Right kidney (tissue), 9 donors: ENCODE results near the gene DPP9.
"Not testable (repeated sequence)": the region's sequence is repeated elsewhere in the genome, so short reads cannot be mapped to it uniquely, and the experiment has no call there.

Experiments
- DNase-seq: peaks from one replicate; pipeline ENCODE4 v3.0.0-alpha.2; 2016
- long read RNA-seq, 8 donors: transcript quantifications; one replicate each; lab custom pipeline, GENCODE V29; 2026

DPP9 gene
- long read RNA-seq, donor 1, full-length matches to known transcripts: 3 of 3 reads
- long read RNA-seq, donor 1, partial matches to known transcripts: 0 of 3 reads
- long read RNA-seq, donor 1, other reads (novel, unspliced or antisense): 0 of 3 reads
- long read RNA-seq, donor 2, partial matches to known transcripts: 8 of 9 reads
- long read RNA-seq, donor 2, other reads (novel, unspliced or antisense): 0 of 9 reads
- long read RNA-seq, donor 3: 0 reads
- long read RNA-seq, donor 4, partial matches to known transcripts: 0 of 1 reads
- long read RNA-seq, donor 4, other reads (novel, unspliced or antisense): 0 of 1 reads
- long read RNA-seq, donor 5: 0 reads
- long read RNA-seq, donor 6, full-length matches to known transcripts: 2 of 2 reads
- long read RNA-seq, donor 6, partial matches to known transcripts: 0 of 2 reads
- long read RNA-seq, donor 6, other reads (novel, unspliced or antisense): 0 of 2 reads
- long read RNA-seq, donor 7: 0 reads
- long read RNA-seq, donor 8: 0 reads

- peak; percentile 89 for DNase-seq
Measured at GRCh38 chr19:4723595-4724514, at the start of gene DPP9. TSS of gene DPP9 (minus strand) at chr19:4723842. CDS start at chr19:4719906, 3,936 bp downstream.

GRCh38 chr19:4773047-4773640 lies 49.5 kb upstream of the DPP9 start:
- DNase-seq: no peak

- DNase-seq: no peak
Measured at GRCh38 chr19:4772566-4772965, 48.9 kb upstream of the DPP9 start.

DNA sequence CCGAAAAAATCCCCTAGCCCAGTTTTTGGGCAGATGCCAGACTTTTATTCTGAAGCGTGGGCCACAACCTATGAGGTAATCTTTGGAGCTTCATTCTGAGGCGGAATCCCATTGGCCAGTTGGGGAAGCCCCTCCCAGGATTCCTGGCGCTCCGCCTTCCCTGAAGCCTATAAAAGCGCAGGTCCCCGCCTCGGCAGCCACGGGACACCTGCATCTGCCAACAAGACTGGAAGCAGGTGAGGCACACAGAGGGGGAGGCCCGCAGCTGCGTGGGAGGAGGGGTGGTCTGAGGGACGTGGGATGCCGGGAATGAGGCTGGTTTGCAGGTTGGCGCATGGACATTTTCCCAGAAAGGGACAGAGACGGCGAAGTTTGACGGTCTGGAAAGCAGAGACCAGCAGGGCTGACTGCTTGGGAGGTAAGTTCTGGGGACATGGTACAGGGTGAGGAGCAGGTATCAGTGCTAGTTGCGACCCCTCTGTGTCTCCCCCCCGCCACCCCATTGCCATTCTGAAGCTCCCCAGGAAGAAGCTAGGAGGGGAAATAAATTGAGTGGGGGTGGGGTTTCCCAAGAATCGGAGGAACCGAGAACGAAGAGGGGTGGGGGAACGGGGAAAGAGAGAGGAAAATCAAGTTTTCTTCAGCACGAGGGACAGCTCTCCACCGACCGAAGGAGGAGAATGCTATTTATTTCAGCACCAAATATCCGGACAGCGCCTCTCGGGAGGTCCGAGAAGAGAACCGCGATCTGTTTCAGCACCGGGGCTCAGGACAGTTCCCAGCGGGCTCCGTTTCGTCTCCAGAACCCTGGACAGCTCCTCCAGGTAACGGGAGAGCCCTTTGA lies 45.5 kb upstream of the DPP9 start:
- peak; percentile 85 for DNase-seq

DNA sequence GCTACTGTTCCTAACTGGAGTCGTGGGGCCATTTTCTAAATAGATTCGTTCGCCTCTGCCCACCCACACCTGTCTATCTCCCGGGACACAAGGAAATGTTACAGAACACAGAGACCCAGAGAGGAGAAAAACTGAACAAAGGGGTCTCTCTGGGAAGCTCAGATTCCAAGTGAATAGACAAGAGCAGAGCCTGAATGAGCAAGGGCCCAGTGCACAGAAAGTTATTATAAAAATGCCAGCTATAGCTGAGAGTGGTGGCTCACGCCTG lies 40.7 kb upstream of the DPP9 start:
- no peak for DNase-seq

GRCh38 chr19:4763021-4763420 lies 39.4 kb upstream of the DPP9 start:
- no peak for DNase-seq

- DNase-seq: no peak
Measured at GRCh38 chr19:4760285-4760650, 36.6 kb upstream of the DPP9 start.

GRCh38 chr19:4759388-4760284 lies 36.0 kb upstream of the DPP9 start:
- peak; percentile 61 for DNase-seq

DNA sequence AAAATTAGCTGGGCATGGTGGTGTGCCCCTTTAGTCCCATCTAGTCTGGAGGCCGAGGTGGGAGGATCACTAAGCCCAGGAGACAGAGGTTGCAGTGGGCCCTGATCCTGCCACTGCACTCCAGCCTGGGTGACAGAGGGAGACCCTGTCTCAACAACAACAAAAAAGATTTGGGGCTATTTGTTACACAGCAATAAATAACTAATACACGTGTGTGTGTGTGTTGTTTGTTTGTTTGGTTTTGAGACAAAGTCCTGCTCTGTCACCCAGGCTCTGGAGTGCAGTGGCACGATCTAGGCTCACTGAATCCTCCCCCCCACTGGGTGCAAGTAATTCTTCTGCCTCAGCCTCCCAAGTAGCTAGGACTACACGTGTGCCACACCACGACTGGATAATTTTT lies 35.0 kb upstream of the DPP9 start:
- DNase-seq: no peak

GRCh38 chr19:4758082-4758481 lies 34.4 kb upstream of the DPP9 start:
- no peak for DNase-seq

GRCh38 chr19:4755459-4755858 lies 31.8 kb upstream of the DPP9 start:
- DNase-seq: no peak

DNA sequence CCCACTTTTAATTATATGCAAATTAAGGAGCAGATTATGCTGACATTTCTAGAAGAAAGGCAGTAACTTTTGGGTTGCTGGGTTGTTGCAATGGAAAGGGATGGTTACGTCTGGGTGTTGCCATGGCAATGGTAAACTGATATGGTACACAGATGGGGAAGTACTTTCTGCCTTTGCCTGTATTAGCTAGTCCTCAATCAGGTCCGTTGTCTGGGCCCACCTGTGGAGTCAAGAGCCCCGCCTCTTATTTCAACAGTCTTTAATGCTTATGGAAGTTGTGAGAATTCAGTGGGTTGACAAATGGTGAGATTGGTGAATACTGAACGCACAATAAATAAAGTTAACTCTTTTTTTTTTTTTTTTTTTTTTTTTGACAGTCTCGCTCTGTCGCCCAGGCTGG lies 30.6 kb upstream of the DPP9 start:
- DNase-seq: no peak

DNA sequence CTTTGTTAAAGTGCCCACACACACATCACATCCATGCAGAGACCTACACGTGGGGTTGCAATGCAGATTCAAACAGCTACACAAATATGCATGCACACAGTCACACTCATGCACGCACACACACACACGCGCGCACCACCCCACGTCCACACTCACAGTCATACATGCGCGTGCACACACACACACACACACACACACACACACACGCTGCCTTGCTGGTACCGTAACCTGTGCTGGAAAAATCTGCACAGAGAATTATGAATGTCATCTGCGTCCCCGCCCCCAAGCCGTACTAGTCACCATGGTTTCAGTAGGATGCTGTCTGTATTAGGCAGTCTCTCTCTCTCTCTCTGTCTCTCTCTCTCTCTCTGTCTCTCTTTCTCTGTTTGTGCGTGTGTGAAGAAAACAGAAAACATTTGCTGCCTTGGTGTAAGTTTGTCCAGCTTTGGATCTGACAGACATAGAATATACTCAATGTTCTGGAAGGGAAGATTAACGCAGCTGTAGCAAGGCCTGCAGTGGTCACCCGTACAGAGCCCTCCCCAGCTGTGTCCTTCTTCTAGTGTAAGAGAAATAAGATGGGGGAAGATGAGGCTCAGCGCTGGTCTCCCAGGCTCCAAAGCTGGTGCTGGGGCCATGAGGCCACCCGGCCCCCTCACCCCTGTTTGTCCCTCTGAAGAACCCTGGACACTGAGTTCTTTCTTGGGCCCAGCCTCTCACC lies 26.4 kb upstream of the DPP9 start:
- no peak for DNase-seq

DNA sequence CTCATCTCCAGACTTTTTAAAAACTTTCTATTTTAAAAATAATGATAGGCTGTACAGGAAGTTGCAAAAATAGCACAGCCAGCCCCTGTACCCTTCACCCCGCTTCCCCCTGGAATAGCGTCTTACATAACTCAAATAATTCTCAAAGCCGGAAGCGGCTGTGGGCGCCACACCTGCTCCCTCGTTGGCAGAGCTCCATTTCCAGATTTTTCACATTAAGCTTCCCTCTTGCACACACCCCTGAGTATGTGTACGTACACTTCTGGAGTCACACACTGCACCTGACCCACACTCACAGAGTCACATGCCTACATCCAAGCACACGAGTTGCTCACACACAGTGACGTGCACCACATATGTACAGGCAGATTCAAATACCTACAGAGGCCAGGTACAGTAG lies 24.9 kb upstream of the DPP9 start:
- no peak for DNase-seq

GRCh38 chr19:4748185-4748584 lies 24.5 kb upstream of the DPP9 start:
- DNase-seq: no peak

DNA sequence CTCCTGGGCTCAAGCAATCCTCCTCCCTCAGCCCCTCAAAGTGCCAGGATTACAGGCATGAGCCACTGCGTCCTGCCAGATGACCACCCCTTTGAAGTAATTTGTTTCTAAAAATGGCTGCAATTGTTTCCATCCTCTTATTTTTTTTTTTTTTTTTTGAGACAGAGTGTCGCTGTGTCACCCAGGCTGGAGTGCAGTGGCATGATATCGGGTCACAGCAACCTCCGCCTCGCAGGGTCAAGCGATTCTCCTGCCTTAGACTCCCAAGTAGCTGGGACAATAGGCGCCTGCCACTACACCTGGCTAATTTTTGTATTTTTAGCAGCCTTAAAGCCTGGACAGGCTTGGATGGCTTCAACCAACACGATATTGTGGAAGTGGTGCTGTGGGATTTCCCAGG lies 22.3 kb upstream of the DPP9 start:
- DNase-seq: no peak

DNA sequence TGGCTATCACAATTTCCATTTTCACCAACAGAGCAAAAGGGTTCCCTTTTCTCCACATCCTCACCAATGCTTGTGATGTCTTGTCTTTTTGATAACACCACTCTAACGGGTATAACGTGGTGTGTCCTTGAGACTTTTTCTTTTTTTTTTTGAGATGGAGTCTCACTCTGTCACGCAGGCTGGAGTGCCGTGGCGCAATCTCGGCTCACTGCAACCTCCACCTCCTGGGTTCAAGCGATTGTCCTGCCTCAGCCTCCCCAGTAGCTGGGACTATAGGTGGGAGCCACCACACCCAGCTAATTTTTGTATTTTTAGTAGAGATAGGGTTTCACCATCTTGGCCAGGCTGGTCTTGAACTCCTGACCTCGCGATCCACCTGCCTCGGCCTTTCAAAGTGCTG lies 21.5 kb upstream of the DPP9 start:
- not testable (repeated sequence) for DNase-seq

- no peak for DNase-seq
Measured at GRCh38 chr19:4744451-4745174, 21.0 kb upstream of the DPP9 start.

DNA sequence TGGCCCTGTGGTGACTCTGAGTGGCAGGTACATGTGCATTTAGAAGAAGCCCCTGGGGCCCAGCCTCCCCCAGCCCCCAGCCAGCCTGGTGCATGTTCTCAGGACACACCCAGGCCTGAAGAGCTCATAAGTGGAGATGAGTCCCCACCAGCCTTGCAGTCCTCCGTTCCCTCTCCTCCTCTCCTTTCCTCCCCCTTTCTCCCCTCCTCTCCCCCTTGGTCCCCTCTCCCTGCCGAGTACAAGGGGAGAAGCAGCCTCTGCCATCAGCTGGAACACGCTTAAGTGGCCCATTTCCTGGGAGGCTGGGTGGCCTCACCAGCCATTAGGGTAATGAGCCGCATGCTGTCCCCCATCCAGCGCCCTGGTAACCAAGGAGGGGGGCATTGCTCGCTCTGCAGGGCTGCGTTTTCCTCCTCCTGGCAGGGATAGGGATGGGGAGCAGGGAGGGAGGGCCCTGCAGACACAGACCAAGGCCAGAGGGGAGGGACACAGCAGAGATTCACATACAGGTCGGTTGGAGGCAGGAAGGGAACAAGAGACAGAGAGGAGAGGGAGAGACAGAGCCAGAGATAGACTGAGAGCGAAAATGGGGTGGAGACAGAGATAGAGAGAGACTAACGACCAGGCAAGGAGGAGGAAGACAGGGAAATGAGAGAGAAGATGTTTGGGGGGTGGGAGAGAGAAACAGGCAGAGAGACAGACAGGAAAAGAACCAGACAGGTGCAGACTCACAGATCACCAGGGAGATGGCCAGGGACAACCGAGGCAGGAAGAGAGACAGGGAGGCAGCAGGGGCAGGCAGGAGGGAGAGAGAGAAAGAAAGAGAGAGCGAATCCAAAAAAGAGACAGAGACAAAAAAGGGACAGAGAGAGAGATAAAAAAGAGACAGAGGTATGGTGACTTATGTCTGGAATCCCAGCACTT lies 19.3 kb upstream of the DPP9 start:
- DNase-seq: no peak
